A549 (cell line): ENCODE data around the gene CLASP2. TPM values are rescaled to one million over a fixed set of nuclear protein-coding genes. Genes with fewer than 3 reads are reported as not detected.

ENCODE experiments used
- ATAC-seq, 2 experiments: fragments of 200-7000 bp in 1 of 2; fragments of >200 bp in 1 of 2; cut with Nextera tagmentation in 1 of 2; cut with Tn5 transposase in 1 of 2; 3 replicates each; pipeline versions ENCODE4 v1.8.0 to v1.9.1; 2018 to 2020; ENCODE audit warnings: mild to moderate bottlenecking in 1 of 2, moderate library complexity in 1 of 2
- CTCF ChIA-PET: fragments of 300-600 bp; sonication (Branson Sonifier 250); formaldehyde crosslinking; extraction: SDS; loops from one replicate; lab custom pipeline; 2021; ENCODE audit warnings: antibody characterized with exemption, inconsistent platforms; lab: Yijun Ruan, JAX
- POLR2A ChIA-PET: fragments of 350-600 bp; formaldehyde crosslinking; extraction: SDS; loops from one replicate; lab custom pipeline; 2021; ENCODE audit warnings: antibody characterized with exemption, inconsistent platforms; lab: Yijun Ruan, JAX
- DNase-seq, 2 experiments: peaks; one replicate each; pipeline versions ENCODE4 v3.0.0 to v3.0.0-alpha.2; 2011 to 2016; ENCODE audit warnings: low read depth in 1 of 2, low spot score in 1 of 2
- FAIRE-seq: peaks from 2 replicates; lab custom pipeline; 2011; peaks lifted over from hg19 to GRCh38; lab: Jason Lieb, UNC
- H3K27ac ChIP-seq, 2 experiments: fragments of >200 bp; sonication (Bioruptor Twin); formaldehyde crosslinking; 3 replicates each; pipeline ENCODE4 v1.5.1; 2016 to 2017
- H3K4me1 ChIP-seq: fragments of >200 bp; sonication (Bioruptor Twin); formaldehyde crosslinking; 3 replicates; pipeline ENCODE4 v1.6.1; 2016
- H3K4me2 ChIP-seq: fragments of >200 bp; sonication (Bioruptor Twin); formaldehyde crosslinking; 3 replicates; pipeline ENCODE4 v1.6.1; 2016
- H3K4me3 ChIP-seq: fragments of >200 bp; sonication (Bioruptor Twin); formaldehyde crosslinking; 3 replicates; pipeline ENCODE4 v1.5.1; 2016
- H3K9me3 ChIP-seq: fragments of >200 bp; sonication (Bioruptor Twin); formaldehyde crosslinking; 3 replicates; pipeline ENCODE4 v1.6.1; 2016
- CBX8 ChIP-seq: fragments of 200-600 bp; sonication (generic); IDR thresholded peaks from 2 replicates; pipeline ENCODE4 v1.6.1; 2016
- CHD4 ChIP-seq: fragments of 200-600 bp; sonication (generic); IDR thresholded peaks from 2 replicates; pipeline ENCODE4 v1.6.1; 2016; ENCODE audit warnings: antibody characterized with exemption, mild to moderate bottlenecking, borderline replicate concordance
- CTCF ChIP-seq: fragments of >200 bp; sonication (Bioruptor Twin); formaldehyde crosslinking; IDR thresholded peaks from 3 replicates; pipeline ENCODE4 v1.5.1; 2016
- ESRRA ChIP-seq: fragments of 150-350 bp; IDR thresholded peaks from 2 replicates; pipeline ENCODE4 v1.6.1; 2014; ENCODE audit warnings: mild to moderate bottlenecking, low read length, borderline replicate concordance
- FOSB ChIP-seq: fragments of 250-450 bp; sonication (Bioruptor Pico); IDR thresholded peaks from 2 replicates; pipeline ENCODE4 v1.5.0; 2020; ENCODE audit warnings: mild to moderate bottlenecking, moderate library complexity
- HOXA7 ChIP-seq: fragments of 250-450 bp; sonication (Bioruptor Pico); IDR thresholded peaks from 2 replicates; pipeline ENCODE4 v1.5.0; 2020; ENCODE audit warnings: mild to moderate bottlenecking, moderate library complexity
- MYC ChIP-seq: IDR thresholded peaks from 2 replicates; pipeline ENCODE4 v1.6.1; 2012; ENCODE audit warnings: mild to moderate bottlenecking, inconsistent platforms, low read length, improper control_type of control experiment, borderline replicate concordance
- NPAS2 ChIP-seq: fragments of 250-450 bp; sonication (Bioruptor Pico); IDR thresholded peaks from 2 replicates; pipeline ENCODE4 v1.8.0; 2022; ENCODE audit warnings: mild to moderate bottlenecking, moderate library complexity, borderline replicate concordance
- PHF8 ChIP-seq: fragments of 200-600 bp; sonication (generic); IDR thresholded peaks from 2 replicates; pipeline ENCODE4 v1.6.1; 2016; ENCODE audit warnings: low read depth, mild to moderate bottlenecking, antibody characterized with exemption, moderate library complexity, borderline replicate concordance
- RARB ChIP-seq: fragments of 250-450 bp; sonication (Bioruptor Pico); IDR thresholded peaks from 2 replicates; pipeline ENCODE4 v1.8.0; 2021; ENCODE audit warnings: mild to moderate bottlenecking, moderate library complexity
- REST ChIP-seq: fragments of 200-600 bp; sonication (generic); IDR thresholded peaks from 2 replicates; pipeline ENCODE4 v1.6.1; 2016; ENCODE audit warnings: antibody characterized with exemption, mild to moderate bottlenecking, moderate library complexity
- RFX5 ChIP-seq: fragments of 450-650 bp; IDR thresholded peaks from 2 replicates; pipeline ENCODE4 v1.7.1; 2014; ENCODE audit warnings: antibody characterized with exemption, mild to moderate bottlenecking, moderate library complexity
- WGBS: methylation state at CpG from one replicate; pipeline ENCODE4 v1.1.6; 2017; ENCODE audit errors: missing lambda C conversion rate; 5-methylcytosine and 5-hydroxymethylcytosine counted together
- polyA plus RNA-seq, 4 experiments: library from polyadenylated mRNA; depleted of rRNA in 3 of 4; stranded (reverse); fragments of >200 nt; fragmentation: RNase III in 1 of 4; extraction: RNeasy Plus Mini Kit Qiagen cat#74134 plus additional on column Dnase treatment in 1 of 4; gene quantifications; 2 replicates in 3 of 4; 3 replicates in 1 of 4; pipeline ENCODE4 v1.2.3, GENCODE V29; 2011 to 2017
- TF ChIP-seq, protein P1 (sequence below): fragments of >200 bp; sonication (Bioruptor Twin); formaldehyde crosslinking; IDR thresholded peaks from 2 replicates; pipeline ENCODE4 v1.6.1; 2016

CLASP2 gene
- polyA plus RNA-seq, 2 of the 4 experiments (the other 2 are of a cell fraction) = 18.1 to 66.5 TPM

- DNase-seq (peak; percentile 50 to 71), ATAC-seq (peak; percentile 96 to 97), FAIRE-seq (peak; percentile 36)
- 4% methylated on average over 16 of the region's 16 CpGs for WGBS
- ChIA-PET CTCF (interaction anchor here (0.7 to 1.4 kb wide), 3 partner anchors 11 to 527 kb away, joined by 3 to 4 read pairs (median 3); no protein-coding TSS in a partner anchor), POLR2A (interaction anchor here (0.6 to 2.4 kb wide), 3 partner anchors 139 to 219 kb away, joined by 3 to 15 read pairs (median 6); partner anchors contain the start of genes PDCD6IP and UBP1)
- Histone ChIP-seq H3K4me3 (peak overlapping the region; percentile 29), H3K4me2 (peak overlapping the region; percentile 84), H3K27ac (peak overlapping the region; percentile 45 to 73), H3K4me1 (peaks cover 20% of the 10 kb centered on the region), H3K9me3 (no peaks in the 10 kb centered on the region)
- no peak for TF ChIP-seq FOSB (CRISPR knock-in tag)
- TF ChIP-seq RARB = no peak
- TF ChIP-seq CBX8 = no peak
- no peak for TF ChIP-seq MYC
- TF ChIP-seq REST = no peak
- no peak for TF ChIP-seq RFX5
- TF ChIP-seq CTCF = 0 out of 3 replicates have a peak, but pooled peaks have one; percentile 1
Measured at GRCh38 chr3:33658991-33659848, 58.8 kb downstream of the CLASP2 start.

DNA sequence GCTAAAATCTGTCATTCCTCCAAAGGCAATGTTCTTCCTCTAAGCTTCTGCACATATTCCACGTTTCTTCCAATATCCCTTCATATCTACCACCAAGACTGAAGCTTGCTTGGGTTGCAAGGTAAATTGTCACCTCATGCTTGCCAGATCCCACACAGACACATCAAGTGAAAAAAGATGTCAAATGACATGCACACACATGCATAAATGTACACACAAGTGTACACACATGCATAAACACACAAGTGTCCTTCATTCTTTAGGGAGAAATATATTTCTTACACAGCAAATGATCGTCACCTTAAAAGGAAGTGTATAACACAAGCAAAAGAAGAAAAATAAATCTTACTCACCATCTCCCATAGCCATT, 59.4 kb downstream of the CLASP2 start:
- WGBS = 53% methylated on average over 2 of the region's 2 CpGs
- peaks cover 16% of the 10 kb centered on the region for H3K4me1 ChIP-seq
- ChIA-PET CTCF (interaction anchor here (0.7 to 1.4 kb wide), 3 partner anchors 11 to 527 kb away, joined by 3 to 4 read pairs (median 3); no protein-coding TSS in a partner anchor), POLR2A (interaction anchor here (0.6 to 2.4 kb wide), 3 partner anchors 140 to 218 kb away, joined by 3 to 15 read pairs (median 6); partner anchors contain the start of genes PDCD6IP and UBP1)
- TF ChIP-seq PHF8 (no peak), ESRRA (no peak), CTCF (0 out of 3 replicates have a peak, but pooled peaks have one; percentile 6), HOXA7 (no peak), NPAS2 (CRISPR knock-in tag) (no peak), CHD4 (no peak)
- TF ChIP-seq, protein P1, sequence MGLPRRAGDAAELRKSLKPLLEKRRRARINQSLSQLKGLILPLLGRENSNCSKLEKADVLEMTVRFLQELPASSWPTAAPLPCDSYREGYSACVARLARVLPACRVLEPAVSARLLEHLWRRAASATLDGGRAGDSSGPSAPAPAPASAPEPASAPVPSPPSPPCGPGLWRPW = no peak
- H3K4me3 ChIP-seq = peak overlapping the region; percentile 29
- H3K4me2 ChIP-seq = peak overlapping the region; percentile 84
- ATAC-seq (peak; percentile 6 to 37; a peak in 3 of 6 replicates), DNase-seq (no peak), FAIRE-seq (no peak)
- peak overlapping the region; percentile 45 to 73; a peak in 4 of 6 replicates for H3K27ac ChIP-seq
- no peaks in the 10 kb centered on the region for H3K9me3 ChIP-seq
